GM18507 (cell line): ENCODE data around the gene KITLG.
"Not testable (repeated sequence)": the region's sequence is repeated elsewhere in the genome, so short reads cannot be mapped to it uniquely, and the experiment has no call there.

ENCODE experiments used
- DNase-seq: peaks from one replicate; pipeline ENCODE4 v3.0.0; 2011; ENCODE audit warnings: low read depth; ENCODE audit not compliant: insufficient read length; ENCODE audit errors: extremely low spot score
- FAIRE-seq: peaks from 2 replicates; lab custom pipeline; 2011; peaks lifted over from hg19 to GRCh38; lab: Jason Lieb, UNC

Gene KITLG

GRCh38 chr12:88580051-88580871 is at the start of gene KITLG:
Gene KITLG (minus strand): TSS chr12:88580471. CDS start chr12:88580278, 193 bp downstream.
- FAIRE-seq: no peak
- no peak for DNase-seq

- FAIRE-seq (no peak), DNase-seq (no peak)
Observed at GRCh38 chr12:88628856-88629509, 48.7 kb upstream of the KITLG start.

- not testable (repeated sequence) for FAIRE-seq, DNase-seq
Observed at GRCh38 chr12:88628035-88628434, 47.8 kb upstream of the KITLG start.

- DNase-seq: no peak
- no peak for FAIRE-seq
Observed at GRCh38 chr12:88627501-88627900, 47.2 kb upstream of the KITLG start.

- DNase-seq (no peak), FAIRE-seq (no peak)
Observed at GRCh38 chr12:88625356-88625755, 45.1 kb upstream of the KITLG start.

- DNase-seq: no peak
- FAIRE-seq: no peak
Observed at GRCh38 chr12:88624911-88625310, 44.6 kb upstream of the KITLG start.

GRCh38 chr12:88623777-88624548 is 43.7 kb upstream of the KITLG start:
- FAIRE-seq (no peak), DNase-seq (no peak)

GRCh38 chr12:88617352-88617751 is 37.1 kb upstream of the KITLG start:
- no peak for FAIRE-seq
- DNase-seq: no peak

GRCh38 chr12:88615490-88615889 is 35.2 kb upstream of the KITLG start:
- FAIRE-seq: no peak
- DNase-seq: no peak

- no peak for FAIRE-seq
- DNase-seq: no peak
Observed at GRCh38 chr12:88604646-88605045, 24.4 kb upstream of the KITLG start.

- DNase-seq (no peak), FAIRE-seq (no peak)
Observed at GRCh38 chr12:88600272-88600671, 20.0 kb upstream of the KITLG start.

- DNase-seq (no peak), FAIRE-seq (no peak)
Observed at GRCh38 chr12:88597365-88597764, 17.1 kb upstream of the KITLG start.

GRCh38 chr12:88595697-88596096 is 15.4 kb upstream of the KITLG start:
- FAIRE-seq (no peak), DNase-seq (no peak)

- DNase-seq: no peak
- FAIRE-seq: no peak
Observed at GRCh38 chr12:88594780-88595179, 14.5 kb upstream of the KITLG start.

- FAIRE-seq (no peak), DNase-seq (no peak)
Observed at GRCh38 chr12:88591343-88591742, 11.1 kb upstream of the KITLG start.

- FAIRE-seq (no peak), DNase-seq (no peak)
Observed at GRCh38 chr12:88590851-88591250, 10.6 kb upstream of the KITLG start.

- FAIRE-seq (no peak), DNase-seq (no peak)
Observed at GRCh38 chr12:88585077-88585476, 4.8 kb upstream of the KITLG start.

GRCh38 chr12:88579601-88580050 is 645 bp downstream of the KITLG start:
- DNase-seq (no peak), FAIRE-seq (no peak)

GRCh38 chr12:88579161-88579517 is 1.1 kb downstream of the KITLG start:
- no peak for DNase-seq
- no peak for FAIRE-seq
